HG03460 (cell line): ENCODE results near the gene CHST3.
"Not testable (repeated sequence)": the region's sequence is repeated elsewhere in the genome, so short reads cannot be mapped to it uniquely, and the experiment has no call there.

ENCODE experiments used
- ATAC-seq: cut with Tn5 transposase; IDR thresholded peaks from one replicate; pipeline ENCODE4 v1.9.1; 2021; ENCODE audit not compliant: unreplicated experiment

CHST3 gene

GRCh38 chr10:72027498-72027897 is 63.3 kb downstream of the CHST3 start:
- ATAC-seq: no peak

GRCh38 chr10:72029414-72029813 is 65.2 kb downstream of the CHST3 start:
- ATAC-seq: no peak

DNA sequence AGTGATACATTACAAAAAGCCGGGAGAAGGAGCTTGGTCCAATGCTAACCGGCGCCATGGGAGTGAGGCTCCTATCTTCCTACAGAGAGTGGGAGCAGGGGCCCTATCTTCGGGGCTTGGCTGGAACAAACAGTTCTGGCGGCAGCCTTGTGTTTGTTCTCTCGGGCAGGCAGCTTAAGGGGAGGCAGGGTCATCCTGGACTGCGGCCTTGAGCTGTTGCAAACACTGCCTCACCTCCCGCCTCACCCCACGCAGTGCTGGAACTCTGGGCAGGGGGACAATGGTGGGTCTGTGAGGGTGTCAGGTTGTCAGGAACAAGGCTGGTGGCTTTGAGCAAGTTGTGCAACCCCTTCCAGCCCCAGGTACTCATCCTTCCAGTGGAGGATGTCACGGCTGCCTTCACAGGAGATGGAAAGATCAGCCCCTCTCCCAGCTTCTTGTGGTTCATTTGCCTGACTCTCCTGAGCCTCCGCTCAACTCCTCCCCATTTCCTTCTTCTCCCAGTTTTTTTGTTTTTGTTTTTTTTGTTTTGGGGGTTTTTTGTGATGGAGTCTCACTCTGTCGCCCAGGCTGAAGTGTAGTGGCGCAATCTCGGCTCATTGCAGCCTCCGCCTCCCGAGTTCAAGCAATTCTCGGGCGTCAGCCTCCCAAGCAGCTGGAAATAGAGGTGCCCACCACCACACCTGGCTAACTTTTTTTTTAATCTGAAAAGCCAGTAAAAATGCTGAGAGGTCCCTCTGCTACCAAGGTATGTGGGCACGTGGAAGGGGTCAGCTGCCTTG is 66.8 kb downstream of the CHST3 start:
- ATAC-seq: no peak

- ATAC-seq: no peak
Measured at GRCh38 chr10:72031706-72032105, 67.5 kb downstream of the CHST3 start.

- not testable (repeated sequence) for ATAC-seq
Measured at GRCh38 chr10:72032409-72033162, 68.4 kb downstream of the CHST3 start.

DNA sequence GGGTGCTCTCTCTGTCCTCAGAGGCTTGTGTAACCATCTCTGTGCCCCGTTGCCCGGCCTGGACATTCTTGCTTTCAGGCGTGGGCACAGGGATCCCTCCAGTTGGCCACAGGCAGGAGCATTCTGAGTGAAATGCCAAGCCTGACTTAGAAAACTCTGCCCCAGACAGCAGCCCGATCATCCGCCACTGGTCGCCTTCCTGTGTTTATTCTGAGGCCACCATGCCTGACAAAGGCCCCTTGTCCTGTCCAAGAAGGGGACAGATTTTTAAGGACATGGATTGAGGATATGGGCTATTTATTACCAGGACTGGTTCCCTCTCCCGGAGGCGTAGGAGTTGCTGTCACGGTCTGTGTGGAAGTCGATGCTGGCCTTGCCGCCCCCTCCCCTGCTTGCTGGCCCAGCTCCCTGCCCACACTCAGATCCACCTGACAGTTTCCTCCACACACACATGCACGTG is 69.9 kb downstream of the CHST3 start:
- no peak for ATAC-seq

DNA sequence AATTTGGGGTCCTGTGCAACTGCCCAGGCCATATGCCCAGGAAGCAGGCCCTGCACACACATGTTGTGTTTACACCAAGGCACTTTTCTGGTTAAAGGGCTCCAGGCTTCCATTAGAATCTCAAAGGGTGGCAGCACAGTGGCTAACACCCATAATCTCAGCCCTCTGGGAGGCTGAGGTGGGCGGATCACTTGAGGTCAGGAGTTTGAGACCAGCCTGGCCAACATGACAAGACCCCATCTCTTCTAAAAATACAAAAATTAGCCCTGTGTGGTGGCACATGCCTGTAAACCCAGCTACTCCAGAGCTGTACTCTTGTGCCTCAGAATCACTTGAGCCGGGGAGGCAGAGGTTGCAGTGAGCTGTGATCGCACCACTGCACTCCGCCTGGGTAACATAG is 70.6 kb downstream of the CHST3 start:
- ATAC-seq: no peak

- no peak for ATAC-seq
Measured at GRCh38 chr10:72035252-72035887, 71.2 kb downstream of the CHST3 start.

DNA sequence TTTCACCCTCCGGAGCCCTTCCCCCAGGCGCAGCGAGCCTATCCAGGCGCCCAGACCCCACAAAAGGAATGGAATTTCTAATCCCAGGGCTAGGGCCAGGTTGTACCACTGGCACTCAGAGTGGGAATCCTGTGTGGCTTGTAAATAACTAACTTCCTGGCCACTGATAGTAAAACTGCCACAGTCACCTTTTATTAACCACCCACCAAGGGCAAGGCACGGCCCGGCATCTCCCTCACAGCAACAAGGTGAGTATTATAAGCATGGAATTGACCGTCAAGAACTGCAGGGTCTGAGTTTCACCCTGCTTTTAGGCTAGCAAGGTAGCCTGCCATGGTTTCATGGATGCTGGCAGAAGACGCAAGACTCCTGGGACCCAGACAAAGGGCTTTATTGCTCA is 73.1 kb downstream of the CHST3 start:
- ATAC-seq: no peak

- no peak for ATAC-seq
Measured at GRCh38 chr10:72037811-72038210, 73.6 kb downstream of the CHST3 start.

GRCh38 chr10:72038458-72039001 is 74.3 kb downstream of the CHST3 start:
- ATAC-seq: no peak

GRCh38 chr10:72039377-72039776 is 75.2 kb downstream of the CHST3 start:
- no peak for ATAC-seq

- ATAC-seq: no peak
Measured at GRCh38 chr10:72041491-72041890, 77.3 kb downstream of the CHST3 start.

- no peak for ATAC-seq
Measured at GRCh38 chr10:72043016-72043834, 79.0 kb downstream of the CHST3 start.

GRCh38 chr10:72044417-72045041 is 80.3 kb downstream of the CHST3 start:
- no peak for ATAC-seq

DNA sequence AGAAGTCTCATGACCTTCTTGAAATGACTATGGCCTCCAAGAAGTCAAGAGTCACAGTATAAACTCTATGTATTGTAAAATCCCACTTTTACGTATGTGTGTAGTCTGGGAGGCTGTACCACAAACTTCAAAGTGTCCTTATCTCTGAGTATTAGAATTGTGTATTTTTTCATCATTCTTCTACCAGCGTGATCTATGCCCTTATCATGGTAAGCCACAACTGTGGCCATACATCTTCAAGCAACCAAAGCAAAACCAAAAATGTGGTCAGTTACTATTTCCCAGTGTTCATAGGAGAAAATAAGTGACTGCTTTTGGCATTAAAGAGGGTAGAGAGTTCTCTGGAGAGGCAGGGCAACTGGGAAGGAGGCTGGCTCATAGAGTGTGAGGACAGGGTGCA is 81.4 kb downstream of the CHST3 start:
- no peak for ATAC-seq

- ATAC-seq: no peak
Measured at GRCh38 chr10:72048450-72049124, 84.4 kb downstream of the CHST3 start.

DNA sequence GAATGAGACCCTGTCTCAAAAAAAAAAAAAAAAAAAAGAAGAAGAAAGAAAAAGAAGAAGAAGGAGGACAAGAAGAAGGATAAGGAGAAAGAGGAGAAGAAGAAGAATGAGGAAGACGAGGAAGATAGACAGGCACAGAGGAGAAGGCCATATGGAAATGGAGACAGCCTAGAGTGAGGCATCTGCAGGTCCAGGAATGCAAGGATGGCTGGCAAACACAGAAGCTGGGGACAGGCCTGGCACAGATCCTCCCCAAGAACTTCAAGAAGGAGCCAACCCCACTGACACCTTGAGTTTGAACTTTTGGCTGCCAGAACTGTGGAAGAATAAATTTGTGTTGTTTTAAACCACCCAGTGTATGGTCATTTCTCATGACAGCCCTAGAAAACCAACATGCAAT is 85.3 kb downstream of the CHST3 start:
- ATAC-seq: no peak

GRCh38 chr10:72049969-72050781 is 86.0 kb downstream of the CHST3 start:
- no peak for ATAC-seq
